Muscle of arm (tissue), 12 donors: Measurements from ENCODE around the gene HMGA1. TPM values are rescaled to one million over a fixed set of nuclear protein-coding genes. Genes with fewer than 3 reads are reported as not detected.

Experiments used
- DNase-seq: peaks from one replicate; pipeline ENCODE4 v3.0.0-alpha.2; 2013
- polyA plus RNA-seq, 12 donors: library from polyadenylated mRNA; unstranded; fragments of 120-200 nt; gene quantifications; one replicate each; pipeline ENCODE4 v1.2.1, GENCODE V29; 2013; ENCODE audit not compliant: insufficient read length in 12 of 12

HMGA1 gene
- polyA plus RNA-seq, 12 donors = 62.1 to 167 (median 88.1) TPM; not detected in 1

DNA sequence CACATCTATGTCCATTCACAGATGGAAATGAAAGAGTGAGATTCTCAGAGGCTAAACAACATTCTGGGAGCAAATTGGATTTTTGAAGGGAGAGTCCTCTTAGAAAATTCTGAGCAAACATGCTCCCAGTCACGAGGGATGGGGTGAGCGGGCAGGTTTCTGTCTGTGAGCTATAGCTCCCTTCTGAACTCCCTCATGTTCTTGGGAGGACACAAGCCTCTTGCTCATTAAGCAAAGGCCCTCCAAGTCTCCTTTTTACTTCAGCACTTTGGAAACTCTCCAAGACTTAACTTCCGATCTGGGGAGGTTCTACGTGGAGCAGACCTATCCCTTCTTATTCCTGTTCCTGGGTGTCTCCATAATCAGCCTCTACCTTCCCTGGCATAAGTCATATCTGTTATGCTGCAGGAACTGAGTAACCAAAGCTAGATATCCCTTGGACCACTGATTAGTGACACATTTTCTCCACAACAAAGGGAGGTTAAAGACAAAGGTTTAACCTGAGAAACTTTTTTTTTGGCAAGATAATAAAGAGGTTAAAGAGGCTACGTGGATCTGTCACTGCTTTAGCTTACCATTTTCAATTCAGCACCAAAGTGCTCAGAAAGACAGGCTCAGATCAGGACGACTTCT lies 45.1 kb downstream of the HMGA1 start:
- no peak for DNase-seq

DNA sequence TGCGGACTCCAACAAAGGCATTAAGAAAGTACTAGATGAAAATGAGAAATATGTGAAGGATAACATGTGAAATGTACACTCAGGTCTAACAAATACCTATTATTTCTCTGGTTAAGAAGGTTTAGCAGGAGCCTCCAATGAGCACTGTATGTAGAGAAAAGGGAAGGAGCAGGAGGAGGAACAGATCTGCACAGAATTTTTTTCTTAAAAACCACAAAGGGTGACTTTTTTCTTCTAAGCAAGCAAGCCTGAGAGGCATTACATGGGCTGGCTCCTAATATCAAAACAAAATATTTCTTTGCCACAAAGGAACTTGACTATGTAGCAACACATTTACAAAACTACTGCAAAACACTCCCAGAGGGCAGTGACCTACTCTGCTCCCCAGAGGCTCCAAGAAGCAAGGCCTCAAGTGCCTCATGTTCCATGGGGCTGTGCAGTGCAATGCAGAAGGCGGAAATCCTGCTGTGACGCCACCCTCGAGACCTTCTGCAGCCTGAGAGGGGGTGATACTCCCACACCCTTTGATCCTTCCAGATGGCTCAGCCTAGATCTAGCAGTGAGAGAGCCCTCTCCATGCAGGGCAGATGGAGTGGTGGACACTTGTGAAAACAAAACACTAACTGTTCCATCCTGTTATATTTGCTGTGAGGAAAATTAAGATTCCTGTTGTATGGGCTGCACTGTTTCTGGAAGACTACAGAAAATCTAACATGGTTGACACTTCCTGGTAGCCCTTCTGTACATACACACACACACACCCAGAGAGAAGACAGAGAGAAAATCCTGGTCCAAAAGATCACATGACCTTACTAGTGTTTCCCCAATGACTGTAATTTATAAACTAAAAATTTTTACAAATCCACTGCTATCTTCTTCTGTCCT lies 48.1 kb downstream of the HMGA1 start:
- DNase-seq = no peak

DNA sequence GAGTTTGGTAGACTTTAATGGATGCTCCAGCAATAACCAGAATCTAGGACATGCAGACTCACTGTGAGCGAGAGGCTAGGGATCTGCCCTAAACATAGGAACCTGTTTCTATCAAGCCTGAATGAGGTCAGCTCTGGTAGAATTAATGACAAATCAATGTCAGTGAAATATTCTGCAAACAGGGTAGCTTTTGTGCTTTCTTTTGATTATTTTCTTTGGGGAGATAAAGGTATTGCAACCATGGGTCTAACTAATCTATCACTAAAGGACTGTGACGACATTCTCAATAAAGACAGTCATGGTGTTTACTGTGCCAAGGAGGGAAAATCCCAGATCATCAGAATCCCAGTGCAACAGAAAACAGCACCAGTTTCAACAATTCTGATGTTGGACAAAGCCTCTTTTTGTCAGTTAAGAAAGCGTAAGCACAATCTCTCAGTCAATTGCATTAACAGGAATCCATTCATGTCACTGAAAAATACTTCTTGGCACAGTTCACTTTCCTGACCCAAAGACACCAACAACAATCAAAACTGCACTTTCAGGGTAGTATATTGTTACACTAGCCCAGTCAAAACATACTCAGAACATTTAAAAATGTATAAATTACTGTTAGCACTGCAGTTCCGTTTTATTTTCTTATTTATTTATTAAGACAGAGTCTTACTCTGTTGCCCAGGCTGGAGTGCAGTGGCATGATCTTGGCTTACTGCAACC lies 48.9 kb downstream of the HMGA1 start:
- no peak for DNase-seq

DNA sequence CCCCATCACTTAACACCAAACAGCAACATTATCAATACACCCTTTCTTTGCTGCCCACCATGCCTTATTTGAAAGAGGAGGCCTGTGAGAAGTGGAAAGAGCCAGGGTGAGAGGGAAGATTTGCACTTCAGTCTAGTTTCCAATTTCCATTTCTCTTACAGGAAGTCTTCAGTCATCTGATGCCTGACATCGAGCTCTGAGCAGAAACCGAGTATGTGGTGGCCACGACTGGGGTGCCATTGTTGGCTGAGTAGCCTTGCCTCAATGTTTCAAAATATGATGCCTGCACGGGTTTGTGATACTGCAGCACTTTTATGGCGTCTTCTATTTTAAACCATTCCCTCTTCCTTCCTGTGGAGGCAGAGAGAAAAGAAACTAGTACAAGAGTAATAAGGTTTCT lies 51.9 kb downstream of the HMGA1 start:
- no peak for DNase-seq

DNA sequence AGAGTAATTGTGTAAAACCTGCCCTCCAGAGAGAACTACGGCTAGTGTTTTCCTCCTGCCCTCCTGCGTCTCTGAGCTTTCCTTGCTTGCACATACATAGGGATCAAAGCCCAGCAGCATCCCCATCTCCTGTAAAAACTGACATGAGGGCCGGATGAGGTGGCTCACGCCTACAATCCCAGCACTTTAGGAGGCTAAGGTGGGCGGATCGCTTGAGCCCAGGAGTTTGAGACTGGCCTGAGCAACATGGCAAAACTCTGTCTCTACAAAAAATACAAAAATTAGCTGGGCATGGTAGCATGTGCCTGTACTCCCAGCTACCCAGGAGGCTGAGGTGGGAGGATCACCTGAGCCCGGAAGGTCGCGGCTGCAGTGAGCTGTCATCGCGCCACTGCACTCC lies 52.5 kb downstream of the HMGA1 start:
- no peak for DNase-seq

DNA sequence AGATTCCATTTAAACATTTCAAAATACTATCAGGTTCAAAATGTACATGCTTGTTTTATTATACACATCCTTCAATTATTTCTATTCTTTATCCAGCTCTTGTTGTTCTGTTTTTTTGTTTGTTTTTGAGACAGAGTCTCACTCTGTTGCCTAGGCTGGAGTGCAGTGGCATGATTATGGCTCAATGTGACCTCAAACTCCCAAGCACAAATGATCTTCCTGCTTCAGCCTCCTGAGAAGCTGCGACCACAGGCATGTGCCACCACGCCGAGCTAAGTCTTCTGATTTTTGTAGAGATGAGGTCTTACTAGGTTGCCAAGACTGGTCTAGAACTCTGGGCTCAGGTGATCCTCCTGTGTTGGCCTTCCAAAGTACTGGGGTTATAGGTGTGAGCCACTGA lies 56.3 kb downstream of the HMGA1 start:
- no peak for DNase-seq

DNA sequence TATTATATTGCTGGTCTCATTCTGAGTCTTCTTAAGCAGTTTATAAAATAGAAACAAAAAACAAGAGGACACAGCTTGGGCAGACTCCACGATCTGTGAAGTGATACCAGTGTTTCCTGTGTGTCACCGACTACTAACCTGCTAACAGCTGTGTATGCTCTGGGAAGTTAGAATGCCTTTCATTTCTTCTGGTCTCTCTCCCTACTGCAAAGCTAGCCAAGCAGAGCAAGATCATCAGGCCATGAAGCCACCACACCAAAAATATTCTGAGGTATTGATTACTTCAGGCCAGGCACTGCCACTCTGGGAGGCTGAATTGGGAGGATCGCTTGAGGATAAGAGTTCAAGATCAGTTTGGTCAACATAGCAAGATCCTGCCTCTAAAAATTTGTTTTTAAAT lies 59.0 kb downstream of the HMGA1 start:
- no peak for DNase-seq

Other genes starting within 250 kb of the HMGA1 start
- gene GRM4, start 90.8 kb upstream of the HMGA1 start, polyA plus RNA-seq = 1 to 10 TPM in 9 of 12 donors, under 1 TPM in 2, not detected in 1; 0.66 to 4.0 (median 1.4) TPM
- gene SMIM29, start 12.1 kb downstream of the HMGA1 start, polyA plus RNA-seq = 10 to 100 TPM in 2 of 12 donors, 1 to 10 TPM in 9, not detected in 1; 5.7 to 20.9 (median 6.9) TPM
- gene NUDT3, start 155.8 kb downstream of the HMGA1 start, polyA plus RNA-seq = 10 to 100 TPM in 11 of 12 donors, not detected in 1; 17.6 to 36.9 (median 27.8) TPM
- gene RPS10, start 189.2 kb downstream of the HMGA1 start, polyA plus RNA-seq = 1,000 to 10,000 TPM in 10 of 12 donors, 100 to 1,000 TPM in 1, not detected in 1; 861 to 1,651 (median 1,510) TPM
- gene PACSIN1, start 229.2 kb downstream of the HMGA1 start, polyA plus RNA-seq = 1 to 10 TPM in 8 of 12 donors, under 1 TPM in 2, not detected in 2; 0.43 to 3.0 (median 1.2) TPM